ENCODE measurements around the gene SAMD15.

SAMD15 gene

GRCh38 chr14:77375164-77375950 is 1.8 kb upstream of the SAMD15 start:
- TF ChIP-seq YY1 (IDR thresholded peaks at IDR 0.05; ENCODE audit: low read depth) (no peak), ZBTB7A (IDR thresholded peaks at IDR 0.05; ENCODE audit: low read depth) (no peak), CEBPB (IDR thresholded peaks at IDR 0.05) (no peak), FOXM1 (IDR thresholded peaks at IDR 0.05; ENCODE audit: borderline replicate concordance, low read depth) (no peak), EP300 (IDR thresholded peaks at IDR 0.05; ENCODE audit: borderline replicate concordance) (no peak), RAD21 (IDR thresholded peaks at IDR 0.05; ENCODE audit: low read depth) (no peak), EGR1 (IDR thresholded peaks at IDR 0.05) (no peak), NFIC (IDR thresholded peaks at IDR 0.05) (no peak), TAF1 (IDR thresholded peaks at IDR 0.05; ENCODE audit: low read depth) (no peak), TCF12 (IDR thresholded peaks at IDR 0.05; ENCODE audit: low read depth) (no peak), TEAD4 (IDR thresholded peaks at IDR 0.05) (no peak), CREB1 (IDR thresholded peaks at IDR 0.05; ENCODE audit: low read depth) (no peak), REST (IDR thresholded peaks at IDR 0.05; ENCODE audit: low read depth) (no peak)
- TF ChIP-seq, protein P1, sequence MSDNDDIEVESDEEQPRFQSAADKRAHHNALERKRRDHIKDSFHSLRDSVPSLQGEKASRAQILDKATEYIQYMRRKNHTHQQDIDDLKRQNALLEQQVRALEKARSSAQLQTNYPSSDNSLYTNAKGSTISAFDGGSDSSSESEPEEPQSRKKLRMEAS (IDR thresholded peaks at IDR 0.05): no peak
- TF ChIP-seq, protein P2, sequence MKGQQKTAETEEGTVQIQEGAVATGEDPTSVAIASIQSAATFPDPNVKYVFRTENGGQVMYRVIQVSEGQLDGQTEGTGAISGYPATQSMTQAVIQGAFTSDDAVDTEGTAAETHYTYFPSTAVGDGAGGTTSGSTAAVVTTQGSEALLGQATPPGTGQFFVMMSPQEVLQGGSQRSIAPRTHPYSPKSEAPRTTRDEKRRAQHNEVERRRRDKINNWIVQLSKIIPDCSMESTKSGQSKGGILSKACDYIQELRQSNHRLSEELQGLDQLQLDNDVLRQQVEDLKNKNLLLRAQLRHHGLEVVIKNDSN (IDR thresholded peaks at IDR 0.05): no peak

GRCh38 chr14:77375973-77376770 is 1.0 kb upstream of the SAMD15 start:
- TF ChIP-seq YY1 (IDR thresholded peaks at IDR 0.05; ENCODE audit: low read depth): no peak
- no peak for TF ChIP-seq ZBTB7A (IDR thresholded peaks at IDR 0.05; ENCODE audit: low read depth)
- TF ChIP-seq REST (IDR thresholded peaks at IDR 0.05; ENCODE audit: low read depth): no peak
- no peak for TF ChIP-seq CREB1 (IDR thresholded peaks at IDR 0.05; ENCODE audit: low read depth)
- TF ChIP-seq TCF12 (IDR thresholded peaks at IDR 0.05; ENCODE audit: low read depth): no peak
- TF ChIP-seq, protein P2 (IDR thresholded peaks at IDR 0.05): no peak
- TF ChIP-seq CEBPB (IDR thresholded peaks at IDR 0.05): no peak
- TF ChIP-seq RAD21 (IDR thresholded peaks at IDR 0.05; ENCODE audit: low read depth): no peak
- TF ChIP-seq FOXM1 (IDR thresholded peaks at IDR 0.05; ENCODE audit: borderline replicate concordance, low read depth): no peak
- no peak for TF ChIP-seq TAF1 (IDR thresholded peaks at IDR 0.05; ENCODE audit: low read depth)
- no peak for TF ChIP-seq EGR1 (IDR thresholded peaks at IDR 0.05)
- TF ChIP-seq EP300 (IDR thresholded peaks at IDR 0.05; ENCODE audit: borderline replicate concordance): no peak
- no peak for TF ChIP-seq NFIC (IDR thresholded peaks at IDR 0.05)

- TF ChIP-seq TCF12 (IDR thresholded peaks at IDR 0.05; ENCODE audit: low read depth) (no peak), TEAD4 (IDR thresholded peaks at IDR 0.05) (no peak), RAD21 (IDR thresholded peaks at IDR 0.05; ENCODE audit: low read depth) (no peak), EGR1 (IDR thresholded peaks at IDR 0.05) (no peak), NFIC (IDR thresholded peaks at IDR 0.05) (no peak), CREB1 (IDR thresholded peaks at IDR 0.05; ENCODE audit: low read depth) (no peak)
These were observed 294 bp downstream of the SAMD15 start for GRCh38 chr14:77377502-77377844.

DNA sequence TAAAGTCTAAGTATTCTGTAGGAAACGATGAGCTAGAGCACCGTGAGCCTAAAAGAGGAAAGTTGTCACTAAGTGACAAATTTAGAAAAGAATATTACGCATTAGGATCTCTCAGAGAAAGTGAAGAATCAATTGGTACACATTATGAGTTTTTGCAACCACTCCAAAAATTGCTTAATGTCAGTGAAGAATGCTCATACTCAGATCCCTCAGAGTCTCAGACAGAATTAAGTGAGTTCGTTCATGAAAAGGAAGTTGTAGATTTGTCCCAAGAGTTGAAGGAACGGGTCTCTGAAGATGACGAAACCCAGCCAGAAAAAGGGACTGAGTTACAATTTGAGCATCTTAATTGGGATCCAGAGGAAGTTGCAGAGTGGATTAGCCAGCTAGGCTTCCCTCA is 1.5 kb downstream of the SAMD15 start:
- no peak for TF ChIP-seq ZBTB7A (IDR thresholded peaks at IDR 0.05; ENCODE audit: low read depth)
- TF ChIP-seq TAF1 (IDR thresholded peaks at IDR 0.05; ENCODE audit: low read depth): no peak
- TF ChIP-seq TCF12 (IDR thresholded peaks at IDR 0.05; ENCODE audit: low read depth): no peak
- TF ChIP-seq RAD21 (IDR thresholded peaks at IDR 0.05; ENCODE audit: low read depth): no peak
- TF ChIP-seq FOXM1 (IDR thresholded peaks at IDR 0.05; ENCODE audit: borderline replicate concordance, low read depth): no peak
- TF ChIP-seq, protein P1 (IDR thresholded peaks at IDR 0.05): no peak

DNA sequence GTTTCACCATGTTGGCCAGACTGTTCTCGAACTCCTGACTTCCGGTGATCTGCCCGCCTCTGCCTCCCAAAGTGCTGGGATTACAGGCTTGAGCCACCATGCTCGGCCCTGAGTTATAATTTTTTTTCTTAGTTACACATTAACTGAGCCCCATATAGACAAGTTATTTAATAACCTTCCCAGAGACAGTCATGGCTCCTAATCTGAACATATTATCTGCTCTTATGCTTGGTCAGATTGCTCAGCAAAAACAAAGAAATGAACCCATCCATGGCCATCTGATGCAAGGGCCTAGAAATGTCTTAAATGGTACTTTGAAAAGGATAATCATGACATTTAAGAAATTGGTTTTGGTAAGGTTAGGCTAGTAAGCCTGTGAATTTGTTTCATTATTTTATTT is 13.0 kb downstream of the SAMD15 start:
- TF ChIP-seq YY1 (IDR thresholded peaks at IDR 0.05; ENCODE audit: low read depth): no peak
- no peak for TF ChIP-seq TCF12 (IDR thresholded peaks at IDR 0.05; ENCODE audit: low read depth)
- TF ChIP-seq TAF1 (IDR thresholded peaks at IDR 0.05; ENCODE audit: low read depth): no peak
- TF ChIP-seq EGR1 (IDR thresholded peaks at IDR 0.05): no peak
- TF ChIP-seq REST (IDR thresholded peaks at IDR 0.05; ENCODE audit: low read depth): no peak
- TF ChIP-seq, protein P1 (IDR thresholded peaks at IDR 0.05): no peak
- TF ChIP-seq NFIC (IDR thresholded peaks at IDR 0.05): no peak
- TF ChIP-seq FOXM1 (IDR thresholded peaks at IDR 0.05; ENCODE audit: borderline replicate concordance, low read depth): no peak
- no peak for TF ChIP-seq TEAD4 (IDR thresholded peaks at IDR 0.05)
- TF ChIP-seq EP300 (IDR thresholded peaks at IDR 0.05; ENCODE audit: borderline replicate concordance): no peak
- TF ChIP-seq, protein P2 (IDR thresholded peaks at IDR 0.05): no peak
- TF ChIP-seq ZBTB7A (IDR thresholded peaks at IDR 0.05; ENCODE audit: low read depth): no peak
- no peak for TF ChIP-seq CEBPB (IDR thresholded peaks at IDR 0.05)
- TF ChIP-seq RAD21 (IDR thresholded peaks at IDR 0.05; ENCODE audit: low read depth): no peak
- no peak for TF ChIP-seq CREB1 (IDR thresholded peaks at IDR 0.05; ENCODE audit: low read depth)

Data from Ishikawa (cell line).